Measurements from ENCODE around the gene RASSF8.
"Not testable (repeated sequence)": the region's sequence is repeated elsewhere in the genome, so short reads cannot be mapped to it uniquely, and the experiment has no call there.

The RASSF8 gene

GRCh38 chr12:26057271-26057670 lies 98.8 kb downstream of the RASSF8 start:
- not testable (repeated sequence) for DNase-seq (ENCODE audit: low spot score)

GRCh38 chr12:26058308-26058707 lies 99.8 kb downstream of the RASSF8 start:
- DNase-seq (ENCODE audit: low spot score): no peak

GRCh38 chr12:26058818-26059217 lies 100.3 kb downstream of the RASSF8 start:
- no peak for DNase-seq (ENCODE audit: low spot score)

GRCh38 chr12:26062006-26062405 lies 103.5 kb downstream of the RASSF8 start:
- no peak for DNase-seq (ENCODE audit: low spot score)

GRCh38 chr12:26062566-26062965 lies 104.1 kb downstream of the RASSF8 start:
- no peak for DNase-seq (ENCODE audit: low spot score)

GRCh38 chr12:26065451-26065850 lies 107.0 kb downstream of the RASSF8 start:
- DNase-seq (ENCODE audit: low spot score): no peak

GRCh38 chr12:26068503-26068902 lies 110.0 kb downstream of the RASSF8 start:
- DNase-seq (ENCODE audit: low spot score): no peak

GRCh38 chr12:26069796-26070195 lies 111.3 kb downstream of the RASSF8 start:
- DNase-seq (ENCODE audit: low spot score): no peak

- DNase-seq (ENCODE audit: low spot score): no peak
Observed at GRCh38 chr12:26077915-26078702, 119.6 kb downstream of the RASSF8 start.

GRCh38 chr12:26080911-26081310 lies 122.4 kb downstream of the RASSF8 start:
- DNase-seq (ENCODE audit: low spot score): no peak

GRCh38 chr12:26086936-26087335 lies 128.5 kb downstream of the RASSF8 start:
- DNase-seq (ENCODE audit: low spot score): no peak

GRCh38 chr12:26088998-26089397 lies 130.5 kb downstream of the RASSF8 start:
- no peak for DNase-seq (ENCODE audit: low spot score)

GRCh38 chr12:26090836-26091510 lies 132.5 kb downstream of the RASSF8 start:
- no peak for DNase-seq (ENCODE audit: low spot score)

GRCh38 chr12:26091822-26092221 lies 133.3 kb downstream of the RASSF8 start:
- DNase-seq (ENCODE audit: low spot score): no peak

GRCh38 chr12:26092346-26093105 lies 134.0 kb downstream of the RASSF8 start:
- no peak for DNase-seq (ENCODE audit: low spot score)

GRCh38 chr12:26095186-26095585 lies 136.7 kb downstream of the RASSF8 start:
- no peak for DNase-seq (ENCODE audit: low spot score)

- no peak for DNase-seq (ENCODE audit: low spot score)
Observed at GRCh38 chr12:26096036-26096435, 137.6 kb downstream of the RASSF8 start.

GRCh38 chr12:26097046-26097878 lies 138.8 kb downstream of the RASSF8 start:
- peak; percentile 73 for DNase-seq (ENCODE audit: low spot score)

GRCh38 chr12:26100666-26101349 lies 142.3 kb downstream of the RASSF8 start:
- DNase-seq (ENCODE audit: low spot score): no peak

- DNase-seq (ENCODE audit: low spot score): no peak
Observed at GRCh38 chr12:26101350-26101734, 142.9 kb downstream of the RASSF8 start.

GRCh38 chr12:26101763-26102162 lies 143.3 kb downstream of the RASSF8 start:
- DNase-seq (ENCODE audit: low spot score): no peak

Measured in SK-N-DZ (cell line).